Activated CD4-positive, alpha-beta T cell treated with anti-CD3 and anti-CD28 coated beads, Interleukin-2, amount 50 U/mL, for 16 hours (primary cell): ENCODE results near the gene RNF38.
"Not testable (repeated sequence)": the region's sequence is repeated elsewhere in the genome, so short reads cannot be mapped to it uniquely, and the experiment has no call there.

Experiments used
- DNase-seq: peaks from one replicate; pipeline ENCODE4 v3.0.0-alpha.2; 2020

The RNF38 gene

GRCh38 chr9:36402536-36402935, 2.5 kb upstream of the RNF38 start:
- no peak for DNase-seq

DNA sequence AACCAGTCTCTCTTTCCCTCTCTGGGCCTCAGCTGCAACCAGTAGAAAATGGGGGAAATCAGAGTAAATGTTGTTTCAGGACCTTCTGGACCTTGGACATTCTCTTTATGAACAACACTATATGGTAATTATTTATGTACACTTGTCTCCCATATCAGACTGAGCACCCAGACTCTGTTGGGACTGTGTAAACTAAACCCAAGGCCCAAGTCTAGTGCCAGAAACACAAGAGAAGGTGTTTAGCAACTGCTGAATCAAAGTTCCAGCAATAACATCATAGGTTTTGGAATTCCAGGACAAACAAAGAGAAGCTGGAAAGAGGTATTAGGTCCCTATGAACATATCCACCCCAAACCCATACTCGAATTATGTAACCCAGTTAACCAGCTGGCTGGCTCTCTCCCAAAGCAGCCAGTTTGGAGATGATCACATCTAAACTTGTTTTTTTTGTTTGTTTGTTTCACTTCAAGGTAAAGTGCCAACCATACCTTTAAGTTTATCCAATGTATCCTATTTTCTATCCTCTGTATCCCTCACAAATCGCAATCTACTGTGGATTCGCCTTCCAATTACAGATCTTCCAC, 1.9 kb upstream of the RNF38 start:
- no peak for DNase-seq

DNA sequence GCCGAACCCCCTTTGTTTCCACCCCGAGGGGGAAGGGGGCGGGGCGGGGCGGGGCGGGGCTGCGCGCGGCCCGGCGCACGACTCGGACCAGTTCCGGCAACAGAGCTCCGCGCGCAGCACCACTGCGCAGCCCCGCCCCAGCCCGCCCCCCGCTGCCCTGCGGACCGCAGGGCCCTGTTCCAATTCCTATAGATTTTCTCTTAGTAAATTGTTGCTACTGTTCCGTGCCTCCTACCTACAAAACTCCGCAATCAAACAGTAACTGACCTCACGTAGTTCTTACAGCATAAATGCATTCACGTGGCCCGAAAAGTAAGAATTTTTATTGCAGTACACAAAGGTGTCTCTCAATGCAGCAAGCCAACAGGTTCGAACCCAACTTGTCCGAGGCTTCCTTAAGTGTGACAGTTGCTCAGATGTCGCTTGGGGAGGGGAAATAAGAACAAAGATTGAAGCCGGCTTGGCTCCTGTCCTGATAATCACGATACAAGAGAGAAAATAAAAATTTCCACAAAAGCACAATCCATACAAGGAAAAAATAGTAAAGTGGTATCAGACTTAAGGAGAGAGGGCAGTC, 1.2 kb upstream of the RNF38 start:
- DNase-seq = no peak

DNA sequence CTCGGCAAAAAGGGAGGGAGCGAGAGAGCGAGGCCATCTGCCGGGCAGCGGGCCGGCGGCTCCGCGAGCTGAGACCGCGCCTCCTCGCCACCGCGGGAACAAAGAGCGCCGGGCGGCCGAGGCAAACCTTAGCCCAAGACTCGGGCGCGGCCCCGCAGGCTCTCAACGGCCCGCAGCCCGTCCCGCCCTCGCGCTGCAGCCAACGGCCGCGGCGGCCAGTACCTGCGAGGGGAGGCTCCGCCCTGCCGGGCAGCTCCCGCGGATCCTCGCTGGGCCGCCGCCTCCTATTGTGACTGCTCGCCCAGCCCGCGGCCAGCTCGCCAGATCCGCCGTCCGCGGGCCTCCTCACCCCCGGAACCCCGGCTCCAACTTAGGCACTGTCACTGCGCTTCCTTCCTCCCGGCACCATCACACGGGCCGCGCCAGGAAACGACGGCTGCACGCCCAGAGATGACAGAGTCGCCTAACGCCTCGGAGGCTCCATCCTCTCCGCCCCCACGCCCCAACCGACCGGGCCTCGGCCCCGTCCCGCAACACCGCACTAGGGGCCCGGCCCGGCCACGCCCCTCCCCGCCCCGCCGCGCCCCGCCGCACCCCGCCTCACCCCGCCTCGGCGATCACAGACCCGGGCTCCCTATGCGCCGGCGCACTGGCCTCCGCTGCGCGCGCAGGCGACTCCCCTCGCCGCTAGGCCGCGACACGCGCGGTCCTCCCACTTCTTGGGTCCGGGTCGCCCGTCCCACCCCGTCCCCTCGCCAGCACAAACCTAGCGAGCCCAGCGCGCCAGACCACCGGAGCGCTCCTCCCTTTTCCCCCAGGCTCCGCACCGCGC, 479 bp upstream of the RNF38 start:
- DNase-seq = peak; percentile 92

- peak; percentile 24 for DNase-seq
These were observed 1.3 kb downstream of the RNF38 start for GRCh38 chr9:36398745-36399144.

DNA sequence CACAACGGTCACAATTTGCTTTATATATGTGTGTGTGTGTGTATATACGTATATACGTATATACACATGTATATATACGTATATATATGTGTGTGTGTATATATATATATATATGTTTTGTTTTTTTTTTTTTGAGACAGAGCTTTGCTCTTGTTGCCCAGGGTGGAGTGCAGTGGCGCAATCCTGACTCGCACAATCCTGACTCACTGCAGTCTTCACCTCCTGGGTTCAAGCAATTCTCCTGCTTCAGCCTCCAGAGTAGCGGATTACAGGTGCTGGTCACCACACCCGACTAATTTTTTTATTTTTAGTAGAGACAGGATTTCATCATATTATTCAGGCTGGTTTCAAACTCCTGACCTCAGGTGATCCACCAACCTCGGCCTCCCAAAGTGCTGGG, 3.1 kb downstream of the RNF38 start:
- no peak for DNase-seq

- DNase-seq = no peak
These were observed 7.6 kb downstream of the RNF38 start for GRCh38 chr9:36392489-36392888.

GRCh38 chr9:36389590-36389989, 10.5 kb downstream of the RNF38 start:
- DNase-seq = no peak

GRCh38 chr9:36386396-36386965, 13.6 kb downstream of the RNF38 start:
- DNase-seq = not testable (repeated sequence)

GRCh38 chr9:36382484-36382883, 17.6 kb downstream of the RNF38 start:
- no peak for DNase-seq

DNA sequence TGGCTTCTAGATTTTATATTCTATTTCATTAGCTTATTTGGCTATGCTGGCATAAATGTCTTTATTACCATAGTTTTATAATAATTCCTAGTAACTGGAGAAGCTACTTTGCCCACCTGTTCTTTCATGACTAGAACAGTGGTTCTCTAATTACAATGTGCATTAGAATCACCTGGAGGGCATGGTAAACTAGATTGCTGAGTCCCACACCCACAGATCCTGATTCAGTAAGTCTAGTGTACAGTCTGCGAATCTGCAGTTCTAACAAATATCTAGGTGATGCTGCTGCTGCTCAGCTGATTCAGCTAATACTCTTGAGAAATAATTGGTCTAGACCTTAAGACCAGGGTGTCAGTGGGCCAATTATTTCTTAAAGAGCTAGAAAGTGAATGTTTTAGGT, 35.5 kb downstream of the RNF38 start:
- no peak for DNase-seq

DNA sequence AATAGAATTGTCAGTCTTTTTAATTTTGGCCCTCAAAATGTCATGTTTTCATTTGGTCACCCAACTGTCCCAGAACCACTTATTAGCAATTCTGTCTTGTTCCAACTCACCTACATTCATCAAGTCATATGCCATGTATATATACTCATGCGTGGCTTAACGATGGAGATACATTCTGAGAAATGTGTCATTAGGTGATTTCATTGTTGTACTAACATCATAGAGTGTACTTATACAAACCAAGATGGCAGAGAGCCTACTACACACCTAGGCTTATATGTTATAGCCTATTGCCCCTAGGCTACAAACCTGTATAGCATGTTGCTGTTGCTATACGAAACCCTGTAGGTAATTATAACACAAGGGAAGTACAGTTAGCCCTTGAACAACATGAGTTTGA, 36.6 kb downstream of the RNF38 start:
- no peak for DNase-seq

DNA sequence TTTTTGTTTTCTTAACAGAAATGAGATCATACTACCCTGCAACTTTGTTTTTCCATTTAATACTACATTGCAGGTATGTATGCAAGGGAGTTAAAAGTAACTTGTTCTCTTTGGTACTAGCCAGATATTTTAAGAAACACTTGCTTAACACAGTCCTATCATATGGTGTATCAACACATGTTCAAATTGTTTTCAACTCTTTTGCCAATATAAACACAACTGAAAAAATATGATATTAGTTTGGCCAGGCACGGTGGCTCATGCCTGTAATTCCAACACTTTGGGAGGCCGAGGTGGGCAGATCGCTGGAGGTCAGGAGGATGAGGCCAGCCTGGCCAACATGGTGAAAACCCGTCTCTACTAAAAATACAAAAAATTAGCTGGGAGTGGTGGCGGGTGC, 41.6 kb downstream of the RNF38 start:
- no peak for DNase-seq

GRCh38 chr9:36357639-36358038, 42.4 kb downstream of the RNF38 start:
- no peak for DNase-seq

GRCh38 chr9:36346569-36346968, 53.5 kb downstream of the RNF38 start:
- DNase-seq = no peak

DNA sequence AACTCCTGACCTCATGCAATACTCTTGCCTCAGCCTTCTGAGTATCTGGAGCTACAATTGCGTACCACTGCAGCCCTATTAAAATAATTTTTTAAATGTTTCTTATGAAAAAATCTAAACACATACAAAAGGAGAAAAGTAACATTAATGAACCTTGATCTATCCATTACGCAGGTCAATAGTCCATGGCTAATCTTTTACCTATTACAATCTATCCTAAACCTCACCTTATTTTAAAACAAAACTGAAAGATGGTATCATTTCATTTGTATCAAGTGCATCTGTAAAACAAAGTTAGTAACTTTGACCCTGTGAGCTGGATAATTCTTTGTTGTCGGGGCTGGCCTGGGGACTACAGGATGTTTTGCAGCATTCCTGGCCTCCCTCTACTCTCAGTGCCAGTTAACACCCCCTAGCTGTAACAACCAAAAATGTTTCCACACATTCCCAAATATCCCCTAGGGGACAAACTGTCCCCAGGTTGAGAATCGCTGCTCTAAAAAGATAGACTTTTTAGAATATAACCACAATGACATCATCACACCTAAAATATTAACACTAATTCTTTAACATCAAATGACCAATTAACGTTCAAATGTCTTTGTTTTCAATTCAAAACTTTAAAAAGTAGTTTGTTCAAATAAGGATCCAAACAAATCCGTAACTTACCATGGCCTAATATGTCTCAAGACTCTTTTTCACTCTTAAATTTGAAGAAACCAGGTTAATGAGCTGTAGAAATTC, 54.8 kb downstream of the RNF38 start:
- no peak for DNase-seq

GRCh38 chr9:36341936-36342577, 58.0 kb downstream of the RNF38 start:
- DNase-seq = peak; percentile 65

- DNase-seq = no peak
These were observed 62.2 kb downstream of the RNF38 start for GRCh38 chr9:36337865-36338264.

GRCh38 chr9:36337002-36337401, 63.1 kb downstream of the RNF38 start:
- DNase-seq = no peak

GRCh38 chr9:36336131-36336907, 63.8 kb downstream of the RNF38 start:
- DNase-seq = no peak

DNA sequence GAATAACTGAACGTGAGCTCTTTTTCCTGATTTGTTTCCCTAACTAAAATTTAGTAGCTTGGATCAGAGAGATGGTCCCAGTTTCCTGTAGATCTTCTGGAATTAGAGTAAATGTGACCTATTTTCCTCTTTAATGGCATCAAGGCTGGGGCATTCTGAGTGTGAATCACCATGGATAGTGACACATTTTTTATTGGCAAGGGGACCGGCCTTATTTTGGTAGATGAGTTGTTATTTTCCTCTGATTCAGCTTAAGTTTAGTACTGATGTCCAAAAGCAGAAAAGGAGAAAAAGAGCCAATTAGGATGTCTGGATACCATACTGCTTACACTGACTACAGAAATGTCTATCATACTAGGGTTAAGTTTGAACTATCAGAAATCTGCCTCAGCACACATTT, 68.1 kb downstream of the RNF38 start:
- DNase-seq = no peak
